Right ventricle myocardium superior (tissue), 1 donor: ENCODE results near the gene RAPGEF2. TPM values are rescaled to one million over a fixed set of nuclear protein-coding genes. Genes with fewer than 3 reads are reported as not detected.
A peak's percentile ranks its signal among the peaks of the same experiment; 100 is the strongest.
"Not testable (repeated sequence)": the region's sequence is repeated elsewhere in the genome, so short reads cannot be mapped to it uniquely, and the experiment has no call there.

ENCODE experiments used
- ATAC-seq: fragments of 200-7000 bp; cut with Tn5 transposase; one replicate; pipeline ENCODE4 v1.9.1; 2020; ENCODE audit warnings: mild to moderate bottlenecking; ENCODE audit not compliant: poor library complexity
- DNase-seq: peaks from one replicate; pipeline ENCODE4 v3.0.0-alpha.2; 2020
- intact Hi-C: fragments of 100-400 bp; cut with DNase I; formaldehyde crosslinking; loops from one replicate; pipeline ENCODE4 v1.11.2; 2022
- long read RNA-seq: library from polyadenylated mRNA; unstranded; transcript quantifications from one replicate; pipeline ENCODE4 v2.0.0, GENCODE V29; 2021
- total RNA-seq: library from RNA; stranded (reverse); fragmentation: NEBNext Ultra II Directional; extraction: Animal tissue kit (Norgen Biotek cat#: 25700); gene quantifications from one replicate; pipeline ENCODE4 v1.2.1, GENCODE V29; 2021
- donor health status: DM: no; HTN: yes; CAD: no; lungs with severe emphysema.

RAPGEF2 gene, protein sequence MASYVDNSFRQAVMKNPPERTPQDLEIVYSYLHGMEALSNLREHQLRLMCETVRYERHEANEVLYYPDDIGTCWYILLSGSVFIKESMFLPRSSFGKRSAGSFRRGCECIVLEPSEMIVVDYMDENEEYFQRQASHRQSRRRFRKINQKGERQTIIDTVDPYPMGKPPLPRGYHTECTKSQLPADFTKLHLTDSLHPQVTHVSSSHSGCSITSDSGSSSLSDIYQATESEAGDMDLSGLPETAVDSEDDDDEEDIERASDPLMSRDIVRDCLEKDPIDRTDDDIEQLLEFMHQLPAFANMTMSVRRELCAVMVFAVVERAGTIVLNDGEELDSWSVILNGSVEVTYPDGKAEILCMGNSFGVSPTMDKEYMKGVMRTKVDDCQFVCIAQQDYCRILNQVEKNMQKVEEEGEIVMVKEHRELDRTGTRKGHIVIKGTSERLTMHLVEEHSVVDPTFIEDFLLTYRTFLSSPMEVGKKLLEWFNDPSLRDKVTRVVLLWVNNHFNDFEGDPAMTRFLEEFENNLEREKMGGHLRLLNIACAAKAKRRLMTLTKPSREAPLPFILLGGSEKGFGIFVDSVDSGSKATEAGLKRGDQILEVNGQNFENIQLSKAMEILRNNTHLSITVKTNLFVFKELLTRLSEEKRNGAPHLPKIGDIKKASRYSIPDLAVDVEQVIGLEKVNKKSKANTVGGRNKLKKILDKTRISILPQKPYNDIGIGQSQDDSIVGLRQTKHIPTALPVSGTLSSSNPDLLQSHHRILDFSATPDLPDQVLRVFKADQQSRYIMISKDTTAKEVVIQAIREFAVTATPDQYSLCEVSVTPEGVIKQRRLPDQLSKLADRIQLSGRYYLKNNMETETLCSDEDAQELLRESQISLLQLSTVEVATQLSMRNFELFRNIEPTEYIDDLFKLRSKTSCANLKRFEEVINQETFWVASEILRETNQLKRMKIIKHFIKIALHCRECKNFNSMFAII (N-terminal part only)
- total RNA-seq, result 43.8 TPM
- long read RNA-seq, partial matches to known transcripts, result 16 of 24 reads
- long read RNA-seq, other reads (novel, unspliced or antisense), result 8 of 24 reads

DNA sequence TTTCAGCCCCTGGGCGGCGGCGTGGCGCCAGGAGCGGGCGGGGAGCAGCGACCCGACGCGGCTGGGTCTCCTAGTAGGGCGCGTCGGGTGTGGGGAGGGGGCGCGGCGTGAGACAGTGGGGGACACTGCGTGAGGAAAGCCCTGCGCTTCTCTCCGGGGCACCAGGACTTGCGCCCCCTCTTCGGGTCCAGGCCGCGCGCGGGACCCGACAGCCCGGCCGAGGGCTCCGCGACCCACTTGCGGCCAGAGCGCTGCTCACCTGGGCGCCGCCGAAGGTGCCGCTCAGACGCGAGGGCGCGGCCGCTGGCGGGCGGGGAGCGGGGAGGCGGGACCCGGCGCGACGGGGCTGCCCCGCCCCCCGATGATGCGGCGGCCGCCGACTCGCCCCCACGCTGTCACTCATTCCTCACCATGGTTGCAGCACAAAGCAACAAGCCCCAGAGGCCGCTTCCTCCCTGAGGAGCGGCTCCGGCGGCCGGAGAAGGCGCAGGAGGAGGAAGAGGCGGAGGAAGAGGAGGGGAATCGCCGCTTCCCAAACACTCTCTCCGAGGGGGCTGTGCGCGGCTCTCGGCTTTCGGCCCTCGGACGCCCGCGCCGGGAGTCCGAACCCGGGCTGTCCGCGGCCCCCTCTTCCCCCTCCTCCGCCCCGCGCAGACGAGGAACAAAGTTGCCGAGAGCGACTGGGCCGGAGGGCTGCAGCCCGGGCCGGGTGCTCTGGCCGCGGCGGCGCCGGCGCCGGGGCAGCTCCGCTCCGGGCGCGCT, at the start of gene RAPGEF2:
Gene RAPGEF2 (plus strand): TSS at position 458 of the 762 bp plus-strand sequence. CDS start 1,084 bp downstream, outside the sequence.
- peak; percentile 95 for ATAC-seq
- intact Hi-C loops, result loop anchor here (5.0 kb wide), 1 partner anchor 74 kb away; no protein-coding TSS in a partner anchor
- peak; percentile 94 for DNase-seq

DNA sequence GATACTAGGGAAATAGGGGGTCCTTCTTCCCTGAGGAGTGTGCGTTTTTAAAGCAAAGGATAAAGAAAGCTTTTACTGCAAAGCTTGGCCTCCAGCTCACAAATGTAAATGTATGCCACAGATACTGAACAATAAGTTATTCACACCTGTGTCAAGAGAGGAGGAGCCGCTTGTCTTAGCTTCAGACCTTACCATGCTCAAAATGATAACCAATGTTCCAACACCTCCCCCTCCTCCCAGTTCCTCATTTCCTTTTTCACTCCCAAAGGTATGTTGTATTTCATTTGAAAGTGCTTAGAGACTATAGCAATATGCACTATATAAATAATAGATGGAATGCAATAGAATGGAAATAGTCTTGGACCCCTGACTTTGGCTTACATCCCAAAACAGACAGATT, 47.0 kb upstream of the RAPGEF2 start:
- intact Hi-C loops, result no loop called here
- DNase-seq (no peak), ATAC-seq (no peak)

DNA sequence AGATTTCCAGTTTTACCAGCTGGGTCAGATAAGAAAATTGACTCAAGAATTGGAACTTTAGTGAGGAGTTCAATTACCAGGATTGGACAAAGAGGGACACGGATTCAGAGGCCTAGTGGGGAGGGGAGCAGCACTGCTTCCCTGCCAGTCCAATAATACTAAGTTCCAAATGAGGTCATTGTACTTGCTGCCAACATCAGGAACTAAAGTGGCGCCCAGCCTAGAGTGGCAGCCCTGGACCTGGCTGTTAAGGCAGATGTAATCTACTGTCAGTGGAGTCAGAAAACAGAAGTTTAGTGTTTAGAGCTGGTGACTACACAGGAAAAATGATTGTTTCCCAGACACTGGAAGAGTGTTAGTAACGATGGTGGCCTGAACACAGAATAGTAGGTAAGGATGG, 42.7 kb upstream of the RAPGEF2 start:
- intact Hi-C loops, result no loop called here
- ATAC-seq (peak; percentile 98), DNase-seq (peak; percentile 58)

DNA sequence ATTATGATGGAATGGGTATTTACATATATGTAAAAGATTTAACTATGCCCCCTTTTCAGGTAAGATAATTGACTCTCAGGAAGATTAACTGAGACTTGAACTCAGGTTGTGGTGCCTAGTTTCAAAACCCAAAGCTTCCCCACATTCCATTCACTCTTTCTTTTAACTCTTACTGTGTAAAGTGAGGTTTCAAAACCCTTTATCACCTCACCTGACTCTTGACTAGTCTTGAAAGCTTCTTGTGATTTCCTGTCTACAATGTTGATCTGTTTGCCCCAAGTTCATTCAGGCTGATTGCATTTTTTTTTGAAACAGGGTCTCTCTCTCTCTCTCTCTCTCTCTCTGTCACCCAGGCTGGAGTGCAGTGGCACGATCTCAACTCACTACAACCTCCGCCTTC, 40.5 kb upstream of the RAPGEF2 start:
- intact Hi-C loops, result no loop called here
- DNase-seq, result no peak
- ATAC-seq, result no peak

DNA sequence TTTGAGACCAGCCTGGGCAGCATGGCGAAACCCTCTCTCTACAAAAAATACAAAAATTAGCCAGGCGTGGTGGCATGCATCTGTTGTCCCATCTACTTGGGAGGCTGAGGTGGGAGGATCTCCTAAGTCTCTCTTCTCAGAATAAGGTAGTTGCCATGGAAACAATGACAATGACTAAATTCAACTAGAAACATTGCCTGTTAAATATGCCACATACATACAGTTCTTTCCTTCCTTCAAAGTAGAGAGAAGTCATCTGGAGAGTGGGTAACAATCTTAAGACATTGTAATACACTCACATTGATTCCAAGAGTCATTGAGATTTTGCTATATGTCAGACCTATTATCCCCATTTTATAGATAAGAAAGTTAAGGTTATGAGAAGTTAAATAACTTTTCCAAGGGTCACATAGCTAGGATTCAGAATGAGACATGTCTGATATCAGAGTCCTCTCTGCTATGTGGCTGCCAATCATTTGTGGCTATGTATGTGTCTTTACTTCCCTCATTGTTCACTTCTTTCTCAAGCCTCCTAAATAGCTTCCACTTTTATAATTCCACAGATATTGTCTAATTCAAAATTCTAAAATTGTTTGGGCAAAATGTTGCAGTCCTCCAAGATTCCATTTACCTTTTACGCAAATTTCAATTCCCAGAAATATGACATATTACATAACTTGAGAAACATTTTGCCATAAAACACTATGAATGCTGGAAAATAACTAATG, 37.2 kb upstream of the RAPGEF2 start:
- ATAC-seq (no peak), DNase-seq (no peak)
- intact Hi-C loops, result no loop called here

DNA sequence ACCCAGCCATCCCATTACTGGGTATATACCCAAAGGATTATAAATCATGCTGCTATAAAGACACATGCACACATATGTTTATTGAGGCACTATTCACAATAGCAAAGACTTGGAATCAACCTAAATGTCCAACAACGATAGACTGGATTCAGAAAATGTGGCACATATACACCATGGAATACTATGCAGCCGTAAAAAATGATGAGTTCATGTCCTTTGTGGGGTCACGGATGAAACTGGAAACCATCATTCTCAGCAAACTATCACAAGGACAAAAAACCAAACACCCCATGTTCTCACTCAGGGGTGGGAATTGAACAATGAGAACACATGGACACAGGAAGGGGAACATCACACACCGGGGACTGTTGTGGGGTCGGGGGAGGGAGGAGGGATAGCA, 34.7 kb upstream of the RAPGEF2 start:
- intact Hi-C loops, ATAC-seq, DNase-seq: not testable (repeated sequence)

DNA sequence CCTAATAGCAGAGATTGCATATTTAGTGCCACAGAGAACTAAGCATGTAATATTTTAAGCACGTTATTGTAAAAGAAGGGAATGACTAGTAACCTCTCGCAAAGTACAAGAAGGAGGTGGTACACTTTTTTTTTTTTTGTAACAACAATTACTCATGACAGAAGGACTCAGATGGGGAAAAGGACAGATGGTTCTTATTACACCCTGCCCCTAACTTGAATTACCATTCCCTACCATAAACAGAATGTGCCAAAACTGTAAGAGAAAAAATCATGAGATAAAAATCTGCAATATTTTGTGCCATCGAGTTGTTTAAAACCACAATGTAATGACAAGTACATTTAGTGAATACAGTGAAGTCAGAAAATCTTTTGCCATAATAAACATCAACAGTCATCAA, 33.0 kb upstream of the RAPGEF2 start:
- intact Hi-C loops, result no loop called here
- no peak for DNase-seq
- ATAC-seq, result no peak

DNA sequence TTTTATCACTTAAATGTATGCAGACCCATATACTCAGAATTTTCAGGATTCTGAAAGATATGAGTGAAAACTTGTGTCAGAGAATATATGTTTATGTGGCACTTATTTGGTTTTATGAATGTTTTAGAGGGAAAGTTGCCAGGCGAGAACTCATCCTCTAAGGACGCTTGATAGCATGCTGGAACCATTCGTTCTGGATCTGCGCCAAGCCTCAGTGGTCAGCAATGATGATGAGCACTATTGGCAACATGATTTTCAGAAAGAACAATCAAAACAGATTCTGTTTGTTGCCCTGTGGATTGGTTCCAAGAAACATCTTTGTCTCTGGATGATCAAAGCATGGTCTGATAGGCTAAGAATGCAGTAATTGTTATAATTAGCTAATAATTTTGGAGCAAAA, 32.1 kb upstream of the RAPGEF2 start:
- ATAC-seq (no peak), DNase-seq (no peak)
- intact Hi-C loops, result no loop called here

DNA sequence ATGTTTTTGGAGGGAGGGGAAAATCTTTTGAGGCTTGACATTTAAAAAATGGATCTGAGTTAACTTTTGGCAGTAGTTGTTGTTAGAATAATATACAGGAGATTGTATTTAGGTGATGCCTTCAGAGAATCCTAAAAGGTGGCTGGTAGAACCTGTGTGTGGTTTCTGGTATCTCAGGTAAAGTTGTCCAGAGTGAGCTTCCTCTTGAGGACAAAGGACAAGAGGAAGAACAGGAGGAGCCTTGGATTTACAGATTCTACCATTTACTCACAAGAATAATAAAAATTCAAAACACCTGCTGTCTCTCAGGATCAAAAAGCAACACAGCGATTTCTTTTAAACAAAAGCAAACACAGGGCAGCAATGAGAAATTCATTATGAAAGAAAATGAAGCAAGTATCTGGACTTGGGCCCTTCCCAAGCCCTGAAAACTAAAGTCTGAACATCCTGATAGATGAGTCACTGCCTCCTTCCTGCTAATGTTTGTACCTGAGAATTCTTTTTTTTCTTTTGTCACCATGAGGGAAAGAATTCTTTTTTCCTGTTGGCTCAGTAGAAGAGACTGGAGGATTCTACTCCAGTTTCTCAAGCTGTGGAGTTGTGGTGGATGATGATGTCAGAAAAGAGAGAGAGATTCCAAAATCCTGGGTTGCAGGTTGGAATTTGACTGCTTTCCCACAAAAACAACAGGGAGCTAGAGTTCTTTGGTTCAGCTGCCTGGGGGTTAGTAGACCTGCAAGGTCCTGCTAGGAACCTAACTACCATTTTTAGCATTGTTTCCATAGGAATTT, 31.5 kb upstream of the RAPGEF2 start:
- ATAC-seq (no peak), DNase-seq (no peak)
- intact Hi-C loops, result no loop called here

DNA sequence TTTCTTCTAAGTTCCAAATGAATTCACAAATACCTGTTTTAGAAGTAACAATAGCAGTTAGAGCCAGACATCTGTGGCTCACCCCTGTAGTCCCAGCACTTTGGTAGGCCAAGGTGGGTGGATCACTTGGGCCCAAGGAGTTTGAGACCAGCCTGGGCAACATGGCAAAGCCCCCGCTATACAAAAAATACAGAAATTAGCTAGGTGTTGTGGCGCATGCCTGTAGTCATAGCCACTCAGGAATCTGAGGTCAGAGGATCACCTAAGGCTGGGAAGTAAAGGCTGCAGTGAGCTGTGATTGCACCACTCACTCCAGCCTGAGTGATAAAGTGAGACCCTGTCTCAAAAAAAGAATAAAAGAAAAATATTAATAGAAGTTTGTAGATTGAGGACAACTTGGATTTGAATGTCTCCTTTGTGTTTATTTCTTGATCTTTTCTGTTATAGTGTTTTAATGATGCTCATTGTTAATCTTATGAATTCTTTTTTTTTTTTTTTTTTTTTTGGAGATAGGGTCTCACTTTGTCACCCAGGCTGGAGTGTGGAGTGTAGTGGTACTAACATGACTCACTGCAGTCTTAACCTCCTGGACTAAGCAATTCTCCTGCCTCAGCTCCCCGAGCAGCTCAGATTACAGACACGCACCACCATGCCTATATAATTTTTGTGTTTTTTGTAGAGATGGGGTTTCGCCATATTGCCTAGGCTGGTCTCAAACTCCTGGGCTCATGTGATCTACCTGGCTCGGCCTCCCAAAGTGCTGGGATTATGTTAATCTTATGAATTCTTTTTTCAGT, 30.7 kb upstream of the RAPGEF2 start:
- intact Hi-C loops, result no loop called here
- no peak for ATAC-seq
- no peak for DNase-seq

DNA sequence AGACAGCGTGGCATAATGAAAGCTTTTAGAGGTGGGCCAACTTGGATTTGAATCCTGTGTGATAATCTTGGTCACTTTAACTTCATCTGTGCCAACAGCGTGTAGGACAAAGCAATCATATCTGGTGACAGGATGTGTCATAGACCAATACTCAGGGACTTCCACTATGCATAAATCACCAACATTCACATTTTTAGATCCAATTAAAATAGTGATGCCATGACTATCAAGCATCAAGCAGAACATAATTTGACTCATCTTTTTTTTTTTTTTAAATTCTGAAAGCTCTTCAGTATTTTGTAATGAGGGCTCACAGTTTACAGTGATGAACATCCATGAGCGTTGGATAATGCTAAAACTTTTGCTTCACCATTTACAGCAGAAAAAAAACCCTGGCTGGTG, 27.3 kb upstream of the RAPGEF2 start:
- no peak for ATAC-seq
- intact Hi-C loops, result no loop called here
- DNase-seq, result no peak

DNA sequence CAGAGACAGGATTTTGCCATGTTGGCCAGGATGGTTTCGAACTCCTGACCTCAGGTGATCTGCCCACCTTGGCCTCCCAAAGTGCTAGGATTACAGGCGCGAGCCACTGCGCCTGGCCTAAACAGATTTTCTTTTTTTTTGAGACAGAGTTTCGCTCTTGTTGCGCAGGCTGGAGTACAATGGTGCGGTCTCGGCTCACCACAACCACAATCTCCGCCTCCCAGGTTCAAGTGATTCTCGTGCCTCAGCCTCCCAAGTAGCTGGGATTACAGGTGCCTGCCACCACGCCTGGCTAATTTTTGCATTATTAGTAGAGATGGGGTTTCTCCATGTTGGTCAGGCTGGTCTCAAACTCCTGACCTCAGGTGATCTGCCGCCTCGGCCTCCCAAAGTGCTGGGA, 25.9 kb upstream of the RAPGEF2 start:
- intact Hi-C loops, ATAC-seq, DNase-seq: not testable (repeated sequence)

DNA sequence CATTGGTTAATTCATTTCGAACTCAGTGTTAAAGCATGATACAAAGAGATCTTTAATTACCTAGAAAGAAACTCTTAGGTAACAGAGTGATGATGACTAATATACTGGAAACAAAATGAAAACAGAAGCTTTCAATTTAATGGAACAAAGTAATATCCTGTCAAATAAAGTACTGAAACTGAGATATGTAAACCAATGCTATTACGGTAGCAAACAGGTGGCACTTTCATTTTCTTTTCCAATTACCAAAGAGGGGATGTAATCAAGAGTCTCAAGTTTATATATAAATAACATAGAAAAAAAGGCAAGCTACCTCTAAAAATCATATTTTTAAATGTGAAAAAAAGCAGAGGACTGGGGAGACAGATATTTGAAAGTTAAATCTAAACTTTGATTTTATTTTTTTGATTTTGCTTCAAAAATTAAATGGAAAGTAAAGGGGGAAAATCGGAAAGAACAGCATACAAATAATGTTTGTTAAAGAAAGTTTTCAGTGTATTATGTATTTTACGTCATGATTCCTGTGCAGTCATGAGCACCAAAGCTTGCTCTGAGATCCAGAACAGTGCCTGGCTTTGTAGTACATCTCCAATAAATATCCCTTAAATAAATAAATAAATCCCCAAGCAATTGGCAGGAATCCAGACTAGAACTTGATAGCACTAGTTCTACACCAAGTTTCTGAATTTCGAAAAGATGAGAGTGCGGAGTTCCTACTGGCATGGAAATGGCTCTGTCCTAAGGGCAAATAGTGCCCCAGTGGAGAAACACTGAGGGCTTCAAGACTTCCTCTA, 25.0 kb upstream of the RAPGEF2 start:
- intact Hi-C loops, result no loop called here
- ATAC-seq (no peak), DNase-seq (no peak)

DNA sequence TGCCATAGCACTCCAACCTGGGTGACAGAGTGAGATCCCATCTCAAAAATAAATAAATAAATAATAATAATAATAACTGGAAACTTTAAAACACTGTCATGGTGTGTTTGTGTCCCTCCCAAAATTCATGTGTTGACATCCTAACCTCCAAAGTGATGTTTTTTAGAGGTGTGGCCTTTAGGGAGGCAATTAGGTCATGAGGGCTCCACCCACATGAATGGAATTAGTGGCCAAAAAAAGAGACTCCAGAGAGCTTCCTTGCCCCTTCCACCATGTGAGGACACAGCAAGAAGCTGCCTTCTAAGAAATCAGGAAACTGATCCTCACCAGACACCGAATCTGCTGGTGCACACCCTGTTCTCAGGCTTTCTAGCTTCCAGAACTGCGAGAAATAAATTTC, 23.8 kb upstream of the RAPGEF2 start:
- intact Hi-C loops, result no loop called here
- ATAC-seq, result no peak
- DNase-seq, result no peak

DNA sequence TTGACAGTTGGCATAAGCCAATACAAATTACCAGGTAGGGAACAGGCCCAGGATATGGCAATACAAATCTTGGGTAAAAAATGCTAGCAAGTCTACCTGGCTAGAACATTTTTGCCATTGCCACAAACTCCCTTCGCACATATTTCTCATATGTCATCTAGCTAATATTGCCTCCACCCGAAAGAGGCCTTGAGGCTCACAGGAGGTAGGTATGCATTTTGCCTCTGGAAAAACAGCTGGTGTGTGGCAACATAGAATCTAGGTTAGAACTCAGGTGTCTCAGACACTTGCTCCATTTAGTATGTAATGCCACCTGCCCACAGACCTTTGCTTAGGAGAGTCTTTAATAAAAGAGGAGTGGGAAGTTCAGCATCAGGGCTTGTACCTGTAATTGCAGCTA, 16.3 kb upstream of the RAPGEF2 start:
- no peak for ATAC-seq
- no peak for DNase-seq
- intact Hi-C loops, result no loop called here

DNA sequence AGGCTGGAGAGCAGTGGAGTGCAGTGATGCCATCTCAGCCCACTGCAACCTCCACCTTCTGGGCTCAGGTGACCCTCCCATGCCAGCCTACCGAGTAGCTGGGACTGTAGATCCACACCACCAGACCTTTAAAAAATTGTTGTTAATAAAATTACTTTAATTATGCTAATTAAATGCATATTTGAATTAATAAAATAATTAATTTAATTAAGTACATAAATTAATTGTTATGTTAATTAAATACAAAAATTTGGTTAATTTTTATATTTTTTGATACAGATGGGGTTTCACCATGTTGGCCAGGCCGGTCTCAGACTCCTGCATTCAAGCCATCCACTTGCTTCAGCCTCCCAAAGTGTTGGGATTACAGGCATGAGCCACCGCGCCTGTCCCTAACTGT, 12.6 kb upstream of the RAPGEF2 start:
- no peak for ATAC-seq
- intact Hi-C loops, result no loop called here

More for the DNA sequence above, 12.6 kb upstream of the RAPGEF2 start:
- DNase-seq, result no peak
